HG03066 (cell line): ENCODE data around the gene ZNF319.

Source experiments
- ATAC-seq: cut with Tn5 transposase; IDR thresholded peaks from one replicate; pipeline ENCODE4 v1.9.1; 2021; ENCODE audit warnings: low read depth; ENCODE audit not compliant: unreplicated experiment

Gene ZNF319

DNA sequence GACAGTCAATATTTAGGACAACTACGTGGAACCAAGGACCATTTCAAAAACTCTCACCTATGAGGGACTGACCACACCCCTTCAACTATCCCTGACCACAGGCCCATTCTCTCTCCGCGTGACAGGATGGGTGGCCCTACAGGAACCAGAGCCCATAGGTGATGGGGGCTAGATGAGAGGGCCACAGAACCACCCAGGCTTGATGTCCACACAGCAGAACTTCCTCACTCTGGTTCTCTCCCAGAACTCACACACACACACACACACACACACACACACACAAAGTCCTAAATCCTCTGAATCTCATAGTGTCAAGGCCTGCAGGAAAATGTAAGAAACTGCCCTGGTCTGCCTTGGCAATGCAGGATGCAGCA, 1.5 kb downstream of the ZNF319 start:
- ATAC-seq, result no peak

GRCh38 chr16:57998486-57998885, 2.0 kb downstream of the ZNF319 start:
- ATAC-seq, result no peak

DNA sequence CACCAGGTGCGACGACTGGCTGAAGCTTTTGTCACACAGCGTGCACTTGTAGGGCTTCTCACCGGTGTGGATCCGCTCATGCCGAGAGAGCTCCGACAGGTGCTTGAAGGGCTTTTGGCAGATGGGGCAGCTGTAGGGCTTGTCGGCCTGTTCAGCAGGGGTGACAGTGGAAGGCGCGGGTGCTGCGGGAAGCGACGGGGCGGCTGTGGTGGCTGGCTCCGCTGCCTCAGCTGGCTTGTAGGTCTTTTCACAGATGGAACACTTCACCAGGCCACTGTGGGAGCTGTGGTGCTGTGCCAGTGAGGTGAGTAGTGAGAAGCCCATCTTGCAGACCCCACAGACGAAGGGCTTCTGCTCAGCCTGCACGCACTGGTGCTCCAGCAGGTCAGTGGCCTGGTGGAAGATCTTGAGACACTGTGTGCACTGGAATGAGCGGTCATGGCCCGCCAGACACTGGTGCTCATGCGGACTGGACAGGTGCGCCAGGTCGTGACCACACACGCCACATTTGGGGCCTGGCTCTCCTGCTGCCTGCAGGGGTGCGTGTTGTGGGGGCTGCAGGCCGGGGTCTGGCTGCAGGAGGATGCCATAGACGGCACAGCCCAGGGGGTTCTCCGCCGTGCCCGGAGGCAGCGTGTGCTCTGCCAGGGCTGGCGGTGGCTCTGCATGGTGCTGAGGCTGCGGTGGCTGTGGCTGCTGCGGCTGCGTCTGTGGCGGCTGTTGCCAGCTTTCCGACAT, 2.8 kb downstream of the ZNF319 start:
- ATAC-seq, result no peak

- no peak for ATAC-seq
Measured at GRCh38 chr16:57997176-57997527, 3.3 kb downstream of the ZNF319 start.

- no peak for ATAC-seq
Measured at GRCh38 chr16:57996406-57997175, 3.9 kb downstream of the ZNF319 start.

- no peak for ATAC-seq
Measured at GRCh38 chr16:57995721-57996405, 4.6 kb downstream of the ZNF319 start.

- ATAC-seq, result no peak
Measured at GRCh38 chr16:57994778-57995177, 5.7 kb downstream of the ZNF319 start.

DNA sequence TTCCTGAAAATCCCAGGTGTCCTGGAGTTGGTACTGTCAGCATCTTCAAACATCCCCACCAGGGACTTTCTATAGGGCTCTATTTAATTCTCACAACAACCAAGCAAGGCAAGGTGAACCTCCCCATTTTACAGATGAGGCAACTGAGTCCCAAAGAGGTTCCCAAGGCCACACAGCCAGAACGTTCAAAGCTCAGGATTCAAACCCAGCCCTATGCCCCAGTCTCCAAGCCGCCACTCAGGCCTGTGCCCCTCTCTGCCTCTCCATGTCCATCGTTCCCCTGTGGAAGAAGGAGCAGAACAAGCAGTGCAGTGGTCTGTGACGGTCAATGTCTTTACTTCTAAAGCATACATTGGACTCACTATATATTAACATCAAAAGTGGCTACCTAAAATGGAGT, 6.1 kb downstream of the ZNF319 start:
- ATAC-seq, result no peak

- ATAC-seq, result no peak
Measured at GRCh38 chr16:57993897-57994296, 6.6 kb downstream of the ZNF319 start.

GRCh38 chr16:57993438-57993837, 7.0 kb downstream of the ZNF319 start:
- no peak for ATAC-seq

- no peak for ATAC-seq
Measured at GRCh38 chr16:57992084-57992483, 8.4 kb downstream of the ZNF319 start.

DNA sequence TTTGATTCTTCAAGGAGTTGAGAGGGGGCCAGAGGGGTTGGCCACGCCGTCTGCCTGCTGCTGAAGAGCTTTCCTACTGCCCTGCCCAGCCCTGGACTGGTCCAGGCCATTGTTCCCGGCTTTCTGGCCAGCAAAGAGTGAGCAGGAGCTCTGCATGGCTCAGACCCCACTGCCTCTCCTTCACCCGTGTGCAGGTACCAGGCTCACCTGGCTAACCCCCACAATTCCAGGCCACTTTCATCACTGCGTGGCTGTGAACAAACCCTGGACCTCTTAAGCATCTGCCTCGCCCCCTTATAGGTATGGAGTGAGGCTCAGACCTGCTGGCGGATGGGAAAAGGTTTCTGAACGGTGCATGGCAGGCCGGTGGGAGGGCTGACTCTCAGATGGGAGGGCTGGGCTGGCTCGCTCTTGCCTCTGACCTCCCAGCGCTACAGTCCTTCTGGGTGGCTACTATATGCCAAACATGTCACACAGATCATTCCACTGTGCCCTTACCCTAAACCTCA, 8.9 kb downstream of the ZNF319 start:
- ATAC-seq, result no peak

DNA sequence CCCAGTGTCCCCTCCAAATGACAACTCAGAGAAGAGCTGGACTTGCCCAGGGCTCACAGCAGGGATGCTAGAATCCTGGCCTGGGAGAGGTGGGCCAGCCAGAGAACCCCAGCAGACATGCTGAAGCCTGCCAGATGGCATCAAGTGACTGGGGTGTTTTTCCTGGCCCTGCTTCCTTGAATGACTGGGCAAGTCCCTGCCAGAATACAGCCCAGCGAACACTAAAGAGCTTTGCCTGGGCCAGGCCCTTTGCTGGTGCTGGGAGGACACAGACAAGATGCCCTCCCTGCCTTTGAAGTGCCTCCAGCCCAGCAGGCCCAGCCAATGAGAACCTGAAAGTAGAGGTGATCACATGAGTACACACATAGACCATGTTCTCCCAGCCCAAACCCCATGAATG, 11.5 kb downstream of the ZNF319 start:
- no peak for ATAC-seq

GRCh38 chr16:57987441-57988177, 12.9 kb downstream of the ZNF319 start:
- no peak for ATAC-seq

DNA sequence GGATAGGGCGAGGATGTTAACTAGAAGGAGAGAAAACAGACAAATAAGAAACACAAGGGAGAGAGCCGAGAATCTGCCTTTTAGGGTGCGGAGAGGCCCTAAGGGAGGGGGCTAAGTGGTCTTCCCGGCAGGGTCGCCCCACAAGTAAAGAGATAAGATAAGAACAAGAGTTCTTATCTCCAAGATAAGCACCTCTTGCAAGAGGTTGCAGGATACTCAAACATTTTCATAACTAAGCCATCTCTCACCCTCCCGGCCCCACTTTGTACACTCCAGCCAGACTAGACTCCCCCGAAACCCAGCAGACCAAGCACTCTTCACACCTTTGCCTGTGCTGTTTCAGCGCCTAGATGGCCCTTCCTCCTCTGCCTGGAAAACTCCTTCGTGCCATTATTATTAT, 14.3 kb downstream of the ZNF319 start:
- ATAC-seq, result no peak

- no peak for ATAC-seq
Measured at GRCh38 chr16:57985204-57986181, 15.0 kb downstream of the ZNF319 start.

GRCh38 chr16:57984443-57985203, 15.8 kb downstream of the ZNF319 start:
- peak; percentile 71 for ATAC-seq

- no peak for ATAC-seq
Measured at GRCh38 chr16:57982385-57982784, 18.1 kb downstream of the ZNF319 start.

GRCh38 chr16:57981636-57982035, 18.8 kb downstream of the ZNF319 start:
- no peak for ATAC-seq
